Measurements from ENCODE around the gene LITAFD. TPM values are rescaled to one million over a fixed set of nuclear protein-coding genes. Genes with fewer than 3 reads are reported as not detected.

The LITAFD gene
- total RNA-seq, 1 experiment from 2014 or later, result not detected

- BruUV-seq (replicated peaks), result no TSS peak
- ATAC-seq (peak; percentile 59), DNase-seq (ENCODE audit: low read depth, low spot score) (no peak)
- POLR2A ChIA-PET, result interaction anchor here (1.2 kb wide), 1 partner anchor 227 kb away, joined by 3 read pairs; the partner anchor contains the start of gene HAPSTR1
- H3K4me3 ChIP-seq (replicated peaks in 1 of 2; ENCODE audit: low read depth in 1 of 2, low read length in 2 of 2), result no peak overlapping the region
- H4K20me1 ChIP-seq (ENCODE audit: insufficient read depth), result no peaks in the 10 kb centered on the region; the same call in 1 of the 2 replicates
- H3K9ac ChIP-seq (ENCODE audit: low read length), result no peak overlapping the region
- no peaks in the 10 kb centered on the region for H3K27me3 ChIP-seq (ENCODE audit: insufficient read depth, low read length)
- peaks cover 89% of the 10 kb centered on the region for H3K79me2 ChIP-seq (ENCODE audit: insufficient read depth, low read length)
- RAD21 ChIA-PET (ENCODE audit: low non-redundant PET in 1 of 2, low total read pairs in 2 of 2, uncharacterized antibody in 2 of 2, unreplicated experiment in 2 of 2), result interaction anchor here in 1 of 2 experiments (0.5 kb wide), 1 partner anchor 1307 kb away, joined by 3 read pairs; no protein-coding TSS in a partner anchor
- intact Hi-C loops (cut with micrococcal nuclease), result no loop called here
- H2AFZ ChIP-seq (ENCODE audit: low read depth, low read length, poor library complexity, severe bottlenecking), result no peak overlapping the region
- TF ChIP-seq, protein P1, sequence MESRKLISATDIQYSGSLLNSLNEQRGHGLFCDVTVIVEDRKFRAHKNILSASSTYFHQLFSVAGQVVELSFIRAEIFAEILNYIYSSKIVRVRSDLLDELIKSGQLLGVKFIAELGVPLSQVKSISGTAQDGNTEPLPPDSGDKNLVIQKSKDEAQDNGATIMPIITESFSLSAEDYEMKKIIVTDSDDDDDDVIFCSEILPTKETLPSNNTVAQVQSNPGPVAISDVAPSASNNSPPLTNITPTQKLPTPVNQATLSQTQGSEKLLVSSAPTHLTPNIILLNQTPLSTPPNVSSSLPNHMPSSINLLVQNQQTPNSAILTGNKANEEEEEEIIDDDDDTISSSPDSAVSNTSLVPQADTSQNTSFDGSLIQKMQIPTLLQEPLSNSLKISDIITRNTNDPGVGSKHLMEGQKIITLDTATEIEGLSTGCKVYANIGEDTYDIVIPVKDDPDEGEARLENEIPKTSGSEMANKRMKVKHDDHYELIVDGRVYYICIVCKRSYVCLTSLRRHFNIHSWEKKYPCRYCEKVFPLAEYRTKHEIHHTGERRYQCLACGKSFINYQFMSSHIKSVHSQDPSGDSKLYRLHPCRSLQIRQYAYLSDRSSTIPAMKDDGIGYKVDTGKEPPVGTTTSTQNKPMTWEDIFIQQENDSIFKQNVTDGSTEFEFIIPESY (IDR thresholded peaks at IDR 0.05; ENCODE audit: extremely low read depth, insufficient replicate concordance, low read length), result no peak
- TF ChIP-seq CBX3 (IDR thresholded peaks at IDR 0.05; ENCODE audit: low read depth), result no peak
- H3K4me2 ChIP-seq (ENCODE audit: low read length), result peak overlapping the region; percentile 54
- H3K36me3 ChIP-seq (ENCODE audit: control insufficient read depth in 1 of 2, insufficient read depth in 2 of 2, low read length in 2 of 2), result peaks cover 0 to 4% of the 10 kb centered on the region in 2 experiments; a peak in 1 of 4 replicates
- H3K9me3 ChIP-seq (ENCODE audit: control insufficient read depth in 1 of 2, insufficient read depth in 1 of 2, low read depth in 1 of 2, low read length in 2 of 2), result no peaks in the 10 kb centered on the region
- H3K4me1 ChIP-seq (ENCODE audit: control insufficient read depth in 1 of 2, insufficient read depth in 2 of 2, low read length in 2 of 2), result peaks cover 39 to 54% of the 10 kb centered on the region in 2 experiments
- H3K27ac ChIP-seq (ENCODE audit: low read depth, low read length), result peak overlapping the region; percentile 45
- H3K9me2 ChIP-seq (ENCODE audit: insufficient read depth), result no peaks in the 10 kb centered on the region
- CTCF ChIA-PET, result interaction anchor here (1.2 kb wide), 1 partner anchor 16 kb away, joined by 6 read pairs; no protein-coding TSS in a partner anchor
Observed at GRCh38 chr16:8863594-8864424, 18.3 kb upstream of the LITAFD start.

DNA sequence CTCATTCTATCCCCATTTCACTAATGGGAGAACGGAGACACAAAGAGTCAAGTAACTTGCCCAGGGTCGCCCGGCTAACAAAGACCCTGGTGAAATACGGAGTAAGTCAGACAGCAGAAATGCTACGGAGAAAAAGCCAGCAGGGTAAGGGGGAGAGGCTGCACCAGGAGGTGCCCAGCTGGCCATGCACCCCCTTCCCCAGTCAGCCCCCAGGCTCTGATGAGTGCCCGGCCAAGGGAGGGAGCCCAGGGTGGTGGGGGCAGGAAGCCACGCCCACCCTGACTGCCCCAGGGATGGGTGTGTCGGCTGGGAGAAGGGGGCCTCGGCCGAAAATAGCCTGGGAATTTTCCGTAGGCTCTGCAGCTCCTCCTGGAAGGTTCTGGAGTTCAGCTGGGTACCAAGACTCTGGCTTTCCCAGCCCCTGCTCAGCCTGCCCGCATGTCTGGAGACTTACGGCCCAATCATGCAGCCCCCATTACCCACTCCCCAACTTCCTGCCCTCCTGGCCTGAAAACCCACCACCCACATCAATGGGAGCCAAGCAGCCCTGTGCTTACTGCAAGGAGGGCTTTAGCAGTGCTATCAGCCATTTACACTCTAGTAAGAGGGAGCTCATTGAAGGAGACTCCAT lies 17.6 kb upstream of the LITAFD start:
- H3K27ac ChIP-seq (ENCODE audit: low read depth, low read length), result peak overlapping the region; percentile 45
- TF ChIP-seq ZNF274 (IDR thresholded peaks at IDR 0.05; ENCODE audit: low read depth, low read length) (no peak), JUND (IDR thresholded peaks at IDR 0.05) (no peak), POLR2AphosphoS5 (IDR thresholded peaks at IDR 0.05; ENCODE audit: low read depth, low read length) (no peak), EZH2 (IDR thresholded peaks at IDR 0.05) (no peak), RAD21 (IDR thresholded peaks at IDR 0.05; ENCODE audit: low read depth) (no peak), POLR2A (IDR thresholded peaks at IDR 0.05; ENCODE audit: borderline replicate concordance, extremely low read depth, insufficient read depth, insufficient read length) (no peak), EGR1 (IDR thresholded peaks at IDR 0.05; ENCODE audit: low read depth) (no peak)
- TF ChIP-seq, protein P2, sequence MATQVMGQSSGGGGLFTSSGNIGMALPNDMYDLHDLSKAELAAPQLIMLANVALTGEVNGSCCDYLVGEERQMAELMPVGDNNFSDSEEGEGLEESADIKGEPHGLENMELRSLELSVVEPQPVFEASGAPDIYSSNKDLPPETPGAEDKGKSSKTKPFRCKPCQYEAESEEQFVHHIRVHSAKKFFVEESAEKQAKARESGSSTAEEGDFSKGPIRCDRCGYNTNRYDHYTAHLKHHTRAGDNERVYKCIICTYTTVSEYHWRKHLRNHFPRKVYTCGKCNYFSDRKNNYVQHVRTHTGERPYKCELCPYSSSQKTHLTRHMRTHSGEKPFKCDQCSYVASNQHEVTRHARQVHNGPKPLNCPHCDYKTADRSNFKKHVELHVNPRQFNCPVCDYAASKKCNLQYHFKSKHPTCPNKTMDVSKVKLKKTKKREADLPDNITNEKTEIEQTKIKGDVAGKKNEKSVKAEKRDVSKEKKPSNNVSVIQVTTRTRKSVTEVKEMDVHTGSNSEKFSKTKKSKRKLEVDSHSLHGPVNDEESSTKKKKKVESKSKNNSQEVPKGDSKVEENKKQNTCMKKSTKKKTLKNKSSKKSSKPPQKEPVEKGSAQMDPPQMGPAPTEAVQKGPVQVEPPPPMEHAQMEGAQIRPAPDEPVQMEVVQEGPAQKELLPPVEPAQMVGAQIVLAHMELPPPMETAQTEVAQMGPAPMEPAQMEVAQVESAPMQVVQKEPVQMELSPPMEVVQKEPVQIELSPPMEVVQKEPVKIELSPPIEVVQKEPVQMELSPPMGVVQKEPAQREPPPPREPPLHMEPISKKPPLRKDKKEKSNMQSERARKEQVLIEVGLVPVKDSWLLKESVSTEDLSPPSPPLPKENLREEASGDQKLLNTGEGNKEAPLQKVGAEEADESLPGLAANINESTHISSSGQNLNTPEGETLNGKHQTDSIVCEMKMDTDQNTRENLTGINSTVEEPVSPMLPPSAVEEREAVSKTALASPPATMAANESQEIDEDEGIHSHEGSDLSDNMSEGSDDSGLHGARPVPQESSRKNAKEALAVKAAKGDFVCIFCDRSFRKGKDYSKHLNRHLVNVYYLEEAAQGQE (IDR thresholded peaks at IDR 0.05; ENCODE audit: low read depth), result no peak
- TF ChIP-seq, protein P3, sequence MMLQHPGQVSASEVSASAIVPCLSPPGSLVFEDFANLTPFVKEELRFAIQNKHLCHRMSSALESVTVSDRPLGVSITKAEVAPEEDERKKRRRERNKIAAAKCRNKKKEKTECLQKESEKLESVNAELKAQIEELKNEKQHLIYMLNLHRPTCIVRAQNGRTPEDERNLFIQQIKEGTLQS (IDR thresholded peaks at IDR 0.05), result no peak
- H3K4me2 ChIP-seq (ENCODE audit: low read length), result peak overlapping the region; percentile 54
- no TSS peak for BruUV-seq (replicated peaks)
- H3K36me3 ChIP-seq (ENCODE audit: control insufficient read depth in 1 of 2, insufficient read depth in 2 of 2, low read length in 2 of 2), result no peaks in the 10 kb centered on the region
- H3K9me2 ChIP-seq (ENCODE audit: insufficient read depth), result no peaks in the 10 kb centered on the region
- no peaks in the 10 kb centered on the region for H3K27me3 ChIP-seq (ENCODE audit: insufficient read depth, low read length)
- peaks cover 44 to 59% of the 10 kb centered on the region in 2 experiments for H3K4me1 ChIP-seq (ENCODE audit: control insufficient read depth in 1 of 2, insufficient read depth in 2 of 2, low read length in 2 of 2)
- no peaks in the 10 kb centered on the region; the same call in 1 of the 2 replicates for H4K20me1 ChIP-seq (ENCODE audit: insufficient read depth)
- ChIA-PET POLR2A (interaction anchor here (0.7 to 1.2 kb wide), 2 partner anchors 9 to 227 kb away, joined by 3 read pairs; partner anchors contain the start of gene HAPSTR1), RAD21 (ENCODE audit: low non-redundant PET in 1 of 2, low total read pairs in 2 of 2, uncharacterized antibody in 2 of 2, unreplicated experiment in 2 of 2) (no interaction called here), CTCF (interaction anchor here (0.8 to 1.2 kb wide), 3 partner anchors 16 to 274 kb away, joined by 3 to 6 read pairs (median 3); no protein-coding TSS in a partner anchor)
- ATAC-seq (no peak), DNase-seq (ENCODE audit: low read depth, low spot score) (no peak)
- intact Hi-C loops (cut with micrococcal nuclease), result no loop called here
- H3K9me3 ChIP-seq (ENCODE audit: control insufficient read depth in 1 of 2, insufficient read depth in 1 of 2, low read depth in 1 of 2, low read length in 2 of 2), result no peaks in the 10 kb centered on the region
- H3K79me2 ChIP-seq (ENCODE audit: insufficient read depth, low read length), result peaks cover 81% of the 10 kb centered on the region
- H2AFZ ChIP-seq (ENCODE audit: low read depth, low read length, poor library complexity, severe bottlenecking), result no peak overlapping the region
- no peak overlapping the region for H3K4me3 ChIP-seq (replicated peaks in 1 of 2; ENCODE audit: low read depth in 1 of 2, low read length in 2 of 2)
- no peak overlapping the region for H3K9ac ChIP-seq (ENCODE audit: low read length)
